Esophagus muscularis mucosa (tissue), 4 donors: ENCODE measurements around the gene LILRA5. TPM values are rescaled to one million over a fixed set of nuclear protein-coding genes. Genes with fewer than 3 reads are reported as not detected.

Experiments used
- DNase-seq: peaks from one replicate; pipeline ENCODE4 v3.0.0-alpha.2; 2017; ENCODE audit errors: extremely low spot score
- H3K27ac ChIP-seq, 4 donors: fragments of 200-600 bp; sonication (generic); replicated peaks in 1 of 4; 1 replicate in 3 of 4; 2 replicates in 1 of 4; pipeline ENCODE4 v1.5.1; 2016 to 2019; ENCODE audit warnings: mild to moderate bottlenecking in 1 of 4
- H3K27me3 ChIP-seq, 4 donors: fragments of 200-600 bp; sonication (generic); one replicate each; pipeline versions ENCODE4 v1.5.1 to v1.6.0; 2016 to 2019
- H3K36me3 ChIP-seq, 4 donors: fragments of 200-600 bp; sonication (generic); one replicate each; pipeline ENCODE4 v1.5.1; 2016 to 2019
- H3K4me1 ChIP-seq, 4 donors: fragments of 200-600 bp; sonication (generic); one replicate each; pipeline ENCODE4 v1.5.1; 2016 to 2019
- H3K4me3 ChIP-seq, 4 donors: fragments of 200-600 bp; sonication (generic); 1 replicate in 2 of 4; 2 replicates in 2 of 4; pipeline ENCODE4 v1.5.1; 2016 to 2019; ENCODE audit warnings: mild to moderate bottlenecking in 4 of 4, moderate library complexity in 1 of 4
- H3K9me3 ChIP-seq, 4 donors: fragments of 200-600 bp; sonication (generic); 1 replicate in 3 of 4; 2 replicates in 1 of 4; pipeline ENCODE4 v1.5.1; 2016 to 2019
- CTCF ChIP-seq, 3 experiments: fragments of 200-600 bp in 2 of 3; fragments of 450-650 bp in 1 of 3; sonication (generic) in 2 of 3; IDR thresholded peaks; one replicate each; pipeline ENCODE4 v1.5.1; 2017 to 2019; ENCODE audit warnings: antibody characterized with exemption in 3 of 3, mild to moderate bottlenecking in 2 of 3, moderate library complexity in 1 of 3
- EP300 ChIP-seq: sonication (generic); formaldehyde crosslinking; IDR thresholded peaks from one replicate; pipeline ENCODE4 v1.6.1; 2017; ENCODE audit warnings: antibody characterized with exemption
- POLR2A ChIP-seq: fragments of 450-650 bp; IDR thresholded peaks from one replicate; pipeline ENCODE4 v1.6.1; 2017; ENCODE audit warnings: antibody characterized with exemption, moderate library complexity, mild to moderate bottlenecking, low read depth
- POLR2AphosphoS5 ChIP-seq, 2 donors: sonication (generic); formaldehyde crosslinking; IDR thresholded peaks; one replicate each; pipeline ENCODE4 v1.6.1; 2017; ENCODE audit warnings: antibody characterized with exemption in 2 of 2
- WGBS: methylation state at CpG from one replicate; pipeline ENCODE4 v1.1.5; 2018; 5-methylcytosine and 5-hydroxymethylcytosine counted together
- intact Hi-C: fragments of 100-400 bp; cut with DNase I; formaldehyde crosslinking; loops from one replicate; pipeline ENCODE4 v1.15.1; 2023
- total RNA-seq, 4 donors: library from RNA; depleted of rRNA; stranded (reverse); fragments of >200 nt; gene quantifications; one replicate each; pipeline versions ENCODE4 v1.1.0 to v1.2.1, GENCODE V29; 2016

The LILRA5 gene
- total RNA-seq, 4 donors from 2014 or later, result 1.5 to 12.1 (median 2.7) TPM

GRCh38 chr19:54299515-54299914 lies 13.5 kb downstream of the LILRA5 start:
- Histone ChIP-seq H3K36me3 (no peaks in the 10 kb centered on the region), H3K4me3 (no peak overlapping the region)

DNA sequence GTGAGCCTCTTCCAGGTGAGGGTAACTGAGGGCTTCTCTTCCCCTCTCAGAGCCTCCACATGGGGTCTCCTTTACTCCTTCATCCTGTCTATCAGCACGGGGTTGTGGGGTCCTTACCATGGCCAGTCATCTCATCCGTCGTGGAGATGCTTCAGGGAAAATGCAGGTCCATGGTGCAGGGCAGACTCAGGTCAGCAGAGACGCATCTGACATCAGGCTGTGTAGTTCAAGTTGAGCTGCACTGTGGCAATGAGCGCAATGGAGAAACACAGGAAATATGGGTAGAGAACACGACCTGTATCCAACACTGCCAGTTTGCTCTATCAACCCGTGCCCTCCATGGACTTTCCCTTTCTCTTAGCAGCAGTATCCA lies 13.9 kb downstream of the LILRA5 start:
- 62% methylated on average over 7 of the region's 7 CpGs for WGBS
- H3K4me3 ChIP-seq, result no peak overlapping the region
- H3K27ac ChIP-seq, result no peak overlapping the region
- no peaks in the 10 kb centered on the region for H3K36me3 ChIP-seq
- no peak for DNase-seq
- intact Hi-C loops, result loop anchor here (5.0 kb wide), 1 partner anchor 278 kb away; no protein-coding TSS in a partner anchor
- H3K9me3 ChIP-seq, result peaks cover 0 to 6% (median 0%) of the 10 kb centered on the region in 4 donors
- no peaks in the 10 kb centered on the region for H3K4me1 ChIP-seq
- TF ChIP-seq POLR2AphosphoS5 (IDR thresholded peaks at IDR 0.05), result no peak
- no peak for TF ChIP-seq CTCF (IDR thresholded peaks at IDR 0.05)
- no peak for TF ChIP-seq POLR2A
- TF ChIP-seq EP300, result no peak
- peaks cover 0 to 36% (median 0%) of the 10 kb centered on the region in 4 donors for H3K27me3 ChIP-seq

More at GRCh38 chr19:54299515-54299914, 13.5 kb downstream of the LILRA5 start:
- TF ChIP-seq CTCF (IDR thresholded peaks at IDR 0.05) (no peak), POLR2AphosphoS5 (IDR thresholded peaks at IDR 0.05) (no peak), EP300 (no peak), POLR2A (no peak)
- DNase-seq, result no peak
- Histone ChIP-seq H3K9me3 (peaks cover 0 to 2% (median 0%) of the 10 kb centered on the region in 4 donors), H3K27me3 (peaks cover 0 to 32% (median 0%) of the 10 kb centered on the region in 4 donors), H3K4me1 (no peaks in the 10 kb centered on the region), H3K27ac (no peak overlapping the region)
- 85% methylated on average over 5 of the region's 5 CpGs for WGBS
- intact Hi-C loops, result loop anchor here (5.0 kb wide), 1 partner anchor 278 kb away; no protein-coding TSS in a partner anchor

GRCh38 chr19:54298357-54299125 lies 14.4 kb downstream of the LILRA5 start:
- H3K9me3 ChIP-seq, result peaks cover 0 to 11% (median 2%) of the 10 kb centered on the region in 4 donors
- no peak overlapping the region for H3K4me3 ChIP-seq
- 36% methylated on average over 4 of the region's 4 CpGs for WGBS
- intact Hi-C loops, result loop anchor here (5.0 kb wide), 1 partner anchor 279 kb away; no protein-coding TSS in a partner anchor
- no peak for TF ChIP-seq EP300
- no peak for TF ChIP-seq POLR2AphosphoS5 (IDR thresholded peaks at IDR 0.05)
- TF ChIP-seq POLR2A, result no peak
- TF ChIP-seq CTCF (IDR thresholded peaks at IDR 0.05), result no peak
- no peak for DNase-seq
- no peaks in the 10 kb centered on the region for H3K36me3 ChIP-seq
- no peak overlapping the region for H3K27ac ChIP-seq
- H3K27me3 ChIP-seq, result peaks cover 0 to 39% (median 0%) of the 10 kb centered on the region in 4 donors
- no peaks in the 10 kb centered on the region for H3K4me1 ChIP-seq

GRCh38 chr19:54297759-54298305 lies 15.1 kb downstream of the LILRA5 start:
- DNase-seq, result no peak
- peaks cover 0 to 13% (median 2%) of the 10 kb centered on the region in 4 donors for H3K9me3 ChIP-seq
- intact Hi-C loops, result loop anchor here (5.0 kb wide), 1 partner anchor 279 kb away; no protein-coding TSS in a partner anchor

More at GRCh38 chr19:54297759-54298305, 15.1 kb downstream of the LILRA5 start:
- Histone ChIP-seq H3K36me3 (no peaks in the 10 kb centered on the region), H3K4me1 (no peaks in the 10 kb centered on the region), H3K27ac (no peak overlapping the region), H3K27me3 (peaks cover 0 to 43% (median 0%) of the 10 kb centered on the region in 4 donors), H3K4me3 (no peak overlapping the region)
- 26% methylated on average over 6 of the region's 7 CpGs for WGBS
- TF ChIP-seq POLR2AphosphoS5 (IDR thresholded peaks at IDR 0.05) (no peak), POLR2A (no peak), EP300 (no peak), CTCF (IDR thresholded peaks at IDR 0.05) (no peak)
